PC-9 (cell line): Measurements from ENCODE around the gene GAS1.

Source experiments
- CTCF ChIP-seq: fragments of 200-600 bp; sonication (generic); conservative IDR thresholded peaks from 2 replicates; pipeline ENCODE4 v1.6.1; 2017; ENCODE audit warnings: mixed run types, antibody characterized with exemption, mild to moderate bottlenecking, moderate library complexity
- EZH2 ChIP-seq: fragments of 200-600 bp; sonication (generic); IDR thresholded peaks from 2 replicates; pipeline ENCODE4 v1.8.0; 2017; ENCODE audit warnings: antibody characterized with exemption, low read depth

- TF ChIP-seq CTCF = no peak
- TF ChIP-seq EZH2 = no peak
Measured at GRCh38 chr9:86940774-86941173, 6.5 kb downstream of the GAS1 start.
